Panc1 (cell line): ENCODE data around the gene ZBED6. TPM values are rescaled to one million over a fixed set of nuclear protein-coding genes. Genes with fewer than 3 reads are reported as not detected.

Experiments used
- ATAC-seq: fragments of 200-7000 bp; cut with Tn5 transposase; 2 replicates; pipeline ENCODE4 v1.9.1; 2020; ENCODE audit warnings: mild to moderate bottlenecking, moderate library complexity
- BruUV-seq: library from RNA; stranded (reverse); fragments of 400-500 nt; replicated peaks from 2 replicates; lab custom pipeline; 2021; lab: Mats Ljungman, UMichigan
- CTCF ChIA-PET: fragments of 300-600 bp; sonication (Branson Sonifier 250); formaldehyde crosslinking; loops from one replicate; lab custom pipeline; 2022; ENCODE audit warnings: antibody characterized with exemption; lab: Charles Lee
- POLR2A ChIA-PET: fragments of 300-600 bp; sonication (Branson Sonifier 250); formaldehyde crosslinking; loops from one replicate; lab custom pipeline; 2022; ENCODE audit warnings: antibody characterized with exemption; lab: Charles Lee
- DNase-seq: peaks from one replicate; pipeline ENCODE4 v3.0.0-alpha.2; 2010; ENCODE audit warnings: low read depth, low spot score
- H3K27ac ChIP-seq: 2 replicates; pipeline ENCODE4 v1.5.1; 2011; ENCODE audit warnings: mild to moderate bottlenecking, low read length, inconsistent platforms
- H3K27me3 ChIP-seq: fragments of 200-500 bp; sonication (Bioruptor generic); 2 replicates; pipeline ENCODE4 v1.6.0; 2014; ENCODE audit warnings: low read length, inconsistent platforms; ENCODE audit not compliant: control insufficient read depth, insufficient read depth
- H3K36me3 ChIP-seq: fragments of 200-500 bp; sonication (Bioruptor generic); 2 replicates; pipeline ENCODE4 v1.5.1; 2014; ENCODE audit warnings: inconsistent platforms, mild to moderate bottlenecking, low read length, moderate library complexity; ENCODE audit not compliant: control insufficient read depth, insufficient read depth
- H3K4me1 ChIP-seq: 2 replicates; pipeline ENCODE4 v1.5.1; 2011; ENCODE audit warnings: inconsistent platforms, mild to moderate bottlenecking, low read length, moderate library complexity; ENCODE audit not compliant: control insufficient read depth, insufficient read depth
- H3K4me3 ChIP-seq, 2 experiments: 2 replicates each; pipeline ENCODE4 v1.5.1; 2011 to 2012; ENCODE audit warnings: low read depth in 2 of 2, low read length in 2 of 2, mild to moderate bottlenecking in 2 of 2, inconsistent platforms in 1 of 2, moderate library complexity in 1 of 2
- H3K9me3 ChIP-seq: fragments of 200-500 bp; sonication (Bioruptor generic); 2 replicates; pipeline ENCODE4 v1.5.1; 2014; ENCODE audit warnings: low read depth, mild to moderate bottlenecking, inconsistent platforms, low read length, moderate library complexity; ENCODE audit not compliant: control insufficient read depth, insufficient read depth
- CTCF ChIP-seq: fragments of 450-650 bp; IDR thresholded peaks from 2 replicates; pipeline ENCODE4 v1.5.1; 2017; ENCODE audit warnings: mild to moderate bottlenecking
- POLR2AphosphoS5 ChIP-seq: IDR thresholded peaks from 2 replicates; pipeline ENCODE4 v1.6.1; 2012; ENCODE audit warnings: mild to moderate bottlenecking, low read depth, low read length, moderate library complexity
- REST ChIP-seq, 2 experiments: IDR thresholded peaks; 2 replicates each; pipeline ENCODE4 v1.6.1; 2011 to 2012; ENCODE audit warnings: low read depth in 2 of 2, control low read depth in 1 of 2, low read length in 1 of 2, mild to moderate bottlenecking in 1 of 2, moderate library complexity in 1 of 2; ENCODE audit not compliant: insufficient read depth in 1 of 2
- SIN3A ChIP-seq: IDR thresholded peaks from 2 replicates; pipeline ENCODE4 v1.6.1; 2012; ENCODE audit warnings: low read depth, mild to moderate bottlenecking, low read length, moderate library complexity, borderline replicate concordance; ENCODE audit not compliant: insufficient read depth
- TCF7L2 ChIP-seq: IDR thresholded peaks from 2 replicates; pipeline ENCODE4 v1.6.1; 2011; ENCODE audit warnings: mild to moderate bottlenecking, low read depth, low read length, inconsistent platforms
- in situ Hi-C: cut with HindIII; loops from 2 replicates; pipeline ENCODE4 v1.10.0; 2016; ENCODE audit warnings: low sequenced_read_pairs, low pct_unique_long_range_greater_than_20kb
- intact Hi-C: fragments of 100-400 bp; cut with micrococcal nuclease; formaldehyde crosslinking; loops from one replicate; pipeline ENCODE4 v1.10.0; 2022; ENCODE audit not compliant: unreplicated experiment
- total RNA-seq: library from RNA; stranded (reverse); gene quantifications from one replicate; pipeline ENCODE4 v1.2.1, GENCODE V29; 2021; ENCODE audit not compliant: unreplicated experiment

ZBED6 gene
- total RNA-seq, 1 experiment from 2014 or later: 39.8 TPM

GRCh38 chr1:203799971-203800370 is 4.5 kb downstream of the ZBED6 start:
- Histone ChIP-seq H3K27ac (no peak overlapping the region), H3K36me3 (peaks cover 26% of the 10 kb centered on the region), H3K4me3 (no peak overlapping the region), H3K27me3 (no peaks in the 10 kb centered on the region), H3K4me1 (peaks cover 27% of the 10 kb centered on the region), H3K9me3 (no peaks in the 10 kb centered on the region; the same call in 1 of the 2 replicates)
- CTCF ChIA-PET: no interaction called here
- intact Hi-C loops (no loop called here), in situ Hi-C loops (no loop called here)
- TF ChIP-seq SIN3A (no peak), POLR2AphosphoS5 (no peak), TCF7L2 (no peak), REST (IDR thresholded peaks at IDR 0.05; ENCODE audit: insufficient read depth in 1 of 2, low read depth in 2 of 2, low read length in 1 of 2) (no peak), CTCF (no peak)
- no TSS peak for BruUV-seq
- DNase-seq (no peak), ATAC-seq (no peak)
- POLR2A ChIA-PET: interaction anchor here (0.6 kb wide), 1 partner anchor 468 kb away, joined by 5 read pairs; no protein-coding TSS in a partner anchor

GRCh38 chr1:203805689-203806088 is 10.3 kb downstream of the ZBED6 start:
- no peak for DNase-seq
- Histone ChIP-seq H3K4me1 (no peaks in the 10 kb centered on the region; the same call in none of the 2 replicates), H3K9me3 (no peaks in the 10 kb centered on the region), H3K4me3 (no peak overlapping the region), H3K27ac (no peak overlapping the region), H3K27me3 (no peaks in the 10 kb centered on the region), H3K36me3 (peaks cover 20% of the 10 kb centered on the region)
- CTCF ChIA-PET: no interaction called here
- BruUV-seq: TSS peak; percentile 1
- ATAC-seq: no peak
- intact Hi-C loops: no loop called here
- no peak for TF ChIP-seq TCF7L2
- no peak for TF ChIP-seq POLR2AphosphoS5
- no peak for TF ChIP-seq CTCF
- in situ Hi-C loops: no loop called here
- POLR2A ChIA-PET: no interaction called here
